Muscle of back (tissue), 13 donors: Measurements from ENCODE around the gene SLC6A8. TPM values are rescaled to one million over a fixed set of nuclear protein-coding genes. Genes with fewer than 3 reads are reported as not detected.

Experiments used
- DNase-seq, 3 donors: peaks; one replicate each; pipeline versions ENCODE4 v3.0.0 to v3.0.0-alpha.2; 2013
- long read RNA-seq, 9 donors: transcript quantifications; one replicate each; lab custom pipeline, GENCODE V29; 2026
- polyA plus RNA-seq, 10 donors: library from polyadenylated mRNA; unstranded; fragments of 120-200 nt; gene quantifications; one replicate each; pipeline ENCODE4 v1.2.1, GENCODE V29; 2013; ENCODE audit not compliant: insufficient read length in 10 of 10

SLC6A8 gene
- polyA plus RNA-seq, result 10 to 100 TPM; 22.4 to 41.9 (median 35.3) TPM
- long read RNA-seq, donor 1, partial matches to known transcripts, result 7 of 8 reads
- long read RNA-seq, donor 1, other reads (novel, unspliced or antisense), result 0 of 8 reads
- long read RNA-seq, donor 2, partial matches to known transcripts, result 64 of 68 reads
- long read RNA-seq, donor 2, other reads (novel, unspliced or antisense), result 0 of 68 reads
- long read RNA-seq, donor 3, result 0 reads
- long read RNA-seq, donor 4, partial matches to known transcripts, result 0 of 4 reads
- long read RNA-seq, donor 4, other reads (novel, unspliced or antisense), result 0 of 4 reads
- long read RNA-seq, donor 5, partial matches to known transcripts, result 0 of 1 reads
- long read RNA-seq, donor 5, other reads (novel, unspliced or antisense), result 0 of 1 reads
- long read RNA-seq, donor 6, partial matches to known transcripts, result 27 of 70 reads
- long read RNA-seq, donor 6, other reads (novel, unspliced or antisense), result 38 of 70 reads
- long read RNA-seq, donor 7, partial matches to known transcripts, result 0 of 1 reads
- long read RNA-seq, donor 7, other reads (novel, unspliced or antisense), result 0 of 1 reads
- long read RNA-seq, donor 8, result 0 reads
- long read RNA-seq, donor 9, result 0 reads

GRCh38 chrX:153687121-153688039, at the start of gene SLC6A8:
Gene SLC6A8 (plus strand): TSS chrX:153687926. CDS start chrX:153688575, 649 bp downstream.
- peak; percentile 49 to 77 (median 64) for DNase-seq

GRCh38 chrX:153638041-153638371, 49.7 kb upstream of the SLC6A8 start:
- no peak for DNase-seq

DNA sequence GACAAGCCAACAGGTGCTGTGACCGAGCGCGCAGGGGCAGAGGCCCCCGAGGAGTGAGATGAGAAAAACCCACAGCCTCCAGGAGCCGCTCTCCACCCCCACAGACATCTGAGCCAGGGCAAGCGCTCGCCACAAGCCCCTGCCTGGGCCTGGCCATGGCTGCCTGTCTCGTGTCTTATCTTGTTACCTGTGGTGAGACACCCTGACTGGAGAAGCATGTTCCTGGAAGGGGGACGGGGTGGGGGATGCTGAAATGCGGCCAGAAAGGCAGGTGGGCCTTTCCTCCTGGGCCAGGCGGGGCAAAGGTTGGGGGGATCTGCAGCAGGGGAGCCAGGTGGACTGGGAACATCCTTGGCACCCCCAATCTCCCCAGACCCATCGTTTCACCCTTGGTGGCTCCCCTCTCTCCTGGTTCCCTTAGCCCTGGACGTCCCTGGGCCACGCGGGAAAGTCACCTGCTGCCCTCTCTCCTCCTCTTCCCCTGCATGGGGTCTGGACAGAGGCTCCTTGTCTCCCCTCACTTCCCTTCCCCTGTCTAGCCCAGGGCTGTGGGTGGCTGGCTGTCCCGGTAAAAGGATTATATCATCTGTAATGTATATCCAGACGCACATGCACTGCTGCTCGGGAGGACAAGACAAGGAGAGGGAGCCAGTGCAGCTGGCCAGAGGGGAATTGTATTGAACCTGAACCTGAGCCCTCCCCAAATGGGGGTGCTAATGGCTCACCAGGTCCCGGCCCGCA, 49.1 kb upstream of the SLC6A8 start:
- no peak for DNase-seq

DNA sequence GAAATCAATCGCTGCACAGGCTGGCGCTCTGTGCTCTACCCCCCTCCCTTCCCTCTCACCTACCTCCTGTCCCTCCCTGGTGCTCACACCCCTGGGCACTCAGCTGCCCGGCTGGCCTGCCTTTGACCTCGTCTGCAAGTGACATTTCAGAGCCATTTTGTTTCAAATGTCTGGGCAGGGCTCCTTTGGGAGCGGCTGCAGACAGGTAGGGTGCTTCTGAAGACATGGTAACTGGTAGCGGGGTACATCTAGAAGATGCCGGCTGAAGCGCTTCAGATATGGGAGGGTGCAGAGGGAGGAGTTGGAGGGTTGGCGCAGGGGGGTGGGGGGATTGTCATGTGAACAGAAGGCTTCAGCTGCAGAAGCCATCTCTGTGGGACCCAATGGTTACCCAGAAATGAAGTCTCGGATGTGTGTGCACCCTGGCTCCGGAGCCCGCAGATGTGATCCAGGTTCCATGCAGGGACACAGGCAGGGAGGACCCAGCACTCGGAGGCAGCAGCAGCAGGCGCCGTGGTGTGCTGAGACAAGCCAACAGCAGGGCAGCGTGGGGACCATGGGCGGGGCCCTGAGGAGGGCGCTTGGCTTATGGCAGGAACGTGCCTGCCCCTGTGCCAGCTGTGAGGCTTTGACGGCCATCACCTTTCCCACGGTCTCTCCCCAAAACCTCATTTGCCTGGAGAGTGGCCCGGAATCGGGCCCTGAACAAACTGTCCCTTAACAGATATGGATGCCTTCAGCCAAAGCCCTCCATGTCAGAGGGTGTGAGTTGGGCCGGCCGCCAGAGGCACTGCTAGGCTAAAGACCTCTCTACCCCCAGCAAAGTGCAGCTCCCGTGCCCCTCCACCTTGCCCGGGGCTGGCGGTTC, 48.3 kb upstream of the SLC6A8 start:
- DNase-seq, result no peak

- no peak for DNase-seq
Measured at GRCh38 chrX:153640045-153640686, 47.6 kb upstream of the SLC6A8 start.

DNA sequence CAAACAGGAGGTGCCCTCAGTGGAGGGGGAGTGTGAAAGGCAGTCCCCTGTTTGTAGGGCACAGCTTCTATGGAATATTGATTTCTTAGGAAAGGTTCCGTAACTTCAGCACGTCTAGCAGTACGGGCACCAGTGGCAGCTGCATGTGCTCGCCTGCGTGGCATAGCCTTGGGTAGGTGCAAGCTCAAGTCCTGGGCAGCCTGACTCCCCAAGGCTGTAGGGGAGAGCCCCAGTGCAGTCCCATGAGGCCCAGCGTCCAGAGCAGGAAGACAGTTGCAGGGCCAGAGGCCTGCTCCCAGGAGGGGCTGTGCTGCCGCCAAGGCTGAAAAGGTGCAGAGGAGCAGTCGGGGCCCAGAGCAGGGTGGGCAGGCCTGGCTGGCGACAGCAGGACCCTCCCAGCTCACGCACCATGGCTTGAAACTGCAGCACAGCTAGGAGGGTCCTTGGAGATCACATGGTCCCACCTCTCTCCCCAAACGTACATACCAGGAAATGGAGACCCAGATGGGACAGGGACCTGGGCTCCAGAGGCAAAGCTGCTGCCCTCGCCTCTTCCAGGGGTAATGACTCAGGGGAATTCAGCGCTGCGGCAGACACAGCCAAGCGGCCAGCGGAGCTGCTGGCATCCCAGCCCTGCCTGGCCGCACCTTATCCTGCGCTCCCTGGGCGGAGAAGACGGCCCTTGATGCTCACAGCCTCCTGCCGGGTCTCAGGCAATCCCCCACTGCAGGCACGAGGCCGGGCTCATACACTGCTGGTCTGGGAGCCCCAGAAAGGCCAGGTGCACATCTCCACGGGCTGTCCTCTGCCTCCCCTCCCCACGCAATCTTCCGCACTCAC, 46.8 kb upstream of the SLC6A8 start:
- DNase-seq, result no peak

DNA sequence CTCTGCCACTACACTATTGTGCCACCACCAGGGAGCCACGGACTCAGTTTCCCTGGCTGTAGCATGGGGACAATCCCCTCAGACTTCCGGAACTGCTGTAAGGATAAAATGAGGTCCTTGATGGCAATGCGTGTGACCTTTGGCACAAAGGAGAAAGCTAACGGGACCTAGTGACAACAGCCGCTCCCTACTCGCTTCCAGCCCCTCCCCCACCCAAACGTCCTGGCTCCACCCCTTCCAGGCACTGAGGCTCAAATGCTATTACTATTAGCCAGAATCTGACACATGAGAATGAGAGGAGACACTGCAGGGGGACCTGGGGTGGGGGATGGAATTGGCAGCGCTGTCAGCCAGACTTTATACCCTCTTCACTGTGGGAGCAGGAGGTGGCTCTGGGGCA, 46.1 kb upstream of the SLC6A8 start:
- DNase-seq, result no peak

DNA sequence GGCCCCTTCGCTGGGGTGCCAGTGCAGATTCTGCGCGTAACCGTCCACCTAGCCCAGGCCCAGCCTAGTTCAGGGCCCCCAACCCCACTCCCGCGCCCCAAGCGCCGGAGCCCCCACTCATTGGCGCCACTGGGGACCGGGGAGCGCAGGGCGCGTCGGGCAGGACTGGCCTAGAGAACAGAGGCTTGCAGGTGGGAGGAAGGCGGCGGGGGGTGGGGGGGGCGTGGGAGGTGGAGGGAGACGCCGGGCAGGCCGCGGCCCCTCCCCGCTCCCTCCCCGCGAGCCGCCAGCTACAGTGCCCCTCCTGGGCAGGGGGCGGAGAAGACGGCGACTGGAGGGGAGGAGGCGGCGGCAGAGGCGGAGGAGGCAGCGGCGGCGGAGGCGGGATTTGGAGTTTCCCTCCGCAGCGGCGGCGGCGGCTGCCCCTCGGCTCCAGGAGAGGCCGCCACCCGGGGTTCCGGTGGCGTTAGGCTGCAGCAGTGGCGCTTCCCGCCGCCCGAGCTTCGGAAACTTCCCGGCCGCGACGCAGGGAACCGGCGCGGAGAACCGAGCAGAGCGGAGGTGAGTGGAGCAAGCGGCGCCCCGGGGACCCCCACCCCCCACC, 45.6 kb upstream of the SLC6A8 start:
- no peak for DNase-seq

DNA sequence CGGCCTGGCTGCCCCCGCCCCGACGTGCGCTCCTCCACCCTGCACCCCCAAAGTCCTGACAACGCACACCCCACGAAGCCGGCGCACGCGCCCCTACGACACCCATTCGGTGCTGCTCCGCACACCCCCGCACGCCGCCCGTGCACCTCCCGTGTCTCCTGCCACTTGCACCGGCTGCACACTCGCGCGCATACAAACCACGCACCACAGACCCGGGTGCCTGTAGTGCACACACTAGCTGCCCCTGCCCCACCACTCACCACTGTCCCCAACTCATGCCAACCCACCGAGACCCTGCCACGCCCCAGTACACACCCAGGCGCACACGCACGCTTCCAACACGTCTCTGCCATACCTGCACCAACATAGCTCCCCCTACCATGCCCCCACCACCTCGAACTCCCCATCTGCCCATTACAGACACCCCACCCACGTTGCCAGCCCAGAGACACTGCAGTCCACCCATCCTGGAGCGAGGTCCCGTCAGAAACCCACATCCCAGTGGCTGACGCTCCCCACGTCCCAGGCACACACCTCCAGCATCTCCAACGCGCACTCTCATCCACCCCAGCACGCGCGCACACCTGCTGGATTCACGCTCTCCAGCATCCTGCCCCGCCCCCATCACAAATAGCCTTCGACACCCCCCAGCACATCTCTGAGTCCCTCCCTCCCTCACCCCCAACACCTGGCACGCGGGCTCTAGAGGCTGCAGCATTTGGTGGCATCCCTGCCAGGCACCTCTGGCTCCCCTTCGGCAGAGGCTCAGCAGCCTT, 44.9 kb upstream of the SLC6A8 start:
- DNase-seq, result no peak

DNA sequence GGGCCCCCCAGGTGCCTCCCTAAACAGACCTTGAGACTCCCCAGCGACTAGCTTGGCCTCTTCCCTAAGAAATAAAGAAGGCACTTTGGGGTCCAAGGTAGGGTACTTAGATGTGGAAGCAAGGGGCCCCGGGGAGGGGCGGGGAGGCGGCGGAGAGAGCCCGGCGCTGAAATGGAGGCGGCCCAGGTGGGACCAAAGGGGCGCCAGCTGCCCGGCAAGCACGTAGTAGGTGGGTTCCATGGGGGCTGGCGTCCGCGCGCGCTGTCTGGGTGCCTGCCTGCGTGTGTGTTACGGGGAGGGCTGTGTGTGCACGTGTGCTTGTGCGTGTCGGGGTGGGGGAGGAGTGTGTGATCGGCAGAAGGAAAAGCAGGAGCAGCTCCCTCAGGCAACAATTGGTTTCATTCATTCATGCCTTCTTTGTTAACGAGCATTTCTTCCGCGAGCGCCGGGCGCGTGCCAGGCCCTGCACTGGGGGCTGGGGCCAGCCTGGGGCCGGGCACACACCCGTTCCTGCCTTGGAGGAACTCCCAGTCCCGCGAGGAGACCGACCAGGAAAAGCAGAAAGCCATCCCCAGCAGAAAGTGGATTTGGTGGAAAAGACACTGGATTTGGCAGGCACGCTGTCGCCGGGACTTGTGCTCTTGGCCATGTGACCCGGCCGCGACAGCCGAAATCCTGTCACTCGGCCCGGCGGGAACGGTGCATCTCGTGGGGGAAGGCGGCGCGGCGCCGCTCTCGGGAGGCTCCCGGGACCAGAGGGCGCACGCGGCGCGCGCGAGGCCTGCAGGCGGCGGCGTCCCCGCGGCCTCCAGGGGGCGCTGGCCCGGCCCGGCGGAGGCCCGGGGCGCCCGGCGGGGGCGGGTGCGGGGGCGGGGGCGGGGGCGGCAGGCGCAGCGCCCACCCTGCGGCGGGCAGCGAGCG, 44.0 kb upstream of the SLC6A8 start:
- no peak for DNase-seq

DNA sequence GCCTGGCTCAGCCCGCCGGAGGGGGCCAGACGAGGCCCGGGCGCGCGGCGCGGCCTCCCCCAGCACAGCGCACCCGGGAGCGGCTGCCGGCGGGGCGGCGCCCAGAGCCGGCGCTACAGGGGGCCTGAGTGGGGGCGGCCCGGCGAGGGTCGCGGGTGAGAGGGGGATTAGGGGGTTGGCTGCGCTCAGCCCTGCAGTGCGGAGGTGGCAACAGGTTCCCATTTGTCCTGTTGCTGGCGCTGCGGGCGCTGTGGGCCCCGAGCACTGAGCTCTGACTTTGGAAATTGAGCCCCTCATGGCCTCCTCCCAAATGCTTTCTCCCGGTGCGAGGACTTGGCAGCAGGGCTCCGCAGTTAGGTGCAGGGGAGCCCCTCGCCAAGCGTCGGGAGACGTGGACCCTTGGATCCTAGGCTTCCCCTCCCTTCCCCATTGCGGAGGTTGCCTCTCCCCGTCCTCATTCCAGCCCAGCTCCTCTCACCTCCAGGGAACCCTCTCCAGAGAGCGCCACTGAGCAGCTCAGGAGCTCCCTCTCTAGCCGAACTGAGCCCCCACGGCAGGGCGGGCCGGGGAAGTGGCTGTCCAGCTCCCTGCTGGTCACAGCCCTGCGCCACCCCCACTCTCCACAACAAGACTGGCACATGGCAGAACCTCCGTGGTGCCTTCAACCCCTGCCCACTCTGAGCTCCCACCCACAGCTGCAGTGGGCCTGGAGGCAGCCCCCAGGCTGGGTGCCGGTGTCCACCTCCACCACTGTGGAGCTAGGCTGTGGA, 43.2 kb upstream of the SLC6A8 start:
- no peak for DNase-seq

DNA sequence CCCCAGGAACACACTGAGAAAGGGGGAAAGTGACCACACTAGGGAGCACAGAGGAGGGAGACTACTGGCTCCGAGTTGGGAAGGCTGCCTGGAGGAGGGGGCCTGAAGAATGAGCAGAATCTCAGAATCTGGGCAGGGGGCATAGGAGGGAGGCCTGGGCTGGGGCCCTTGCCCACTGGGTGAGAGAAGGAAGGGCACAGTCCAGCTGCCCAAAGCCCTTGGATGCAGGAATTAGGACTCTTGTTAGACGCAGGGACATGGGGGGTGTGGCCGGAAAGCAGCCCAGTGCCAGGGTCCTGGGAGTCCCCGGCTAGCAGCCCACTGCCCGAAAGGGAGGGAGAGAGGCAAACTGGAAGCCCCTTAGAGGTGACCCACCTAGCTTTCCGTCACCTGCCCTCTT, 42.6 kb upstream of the SLC6A8 start:
- no peak for DNase-seq

DNA sequence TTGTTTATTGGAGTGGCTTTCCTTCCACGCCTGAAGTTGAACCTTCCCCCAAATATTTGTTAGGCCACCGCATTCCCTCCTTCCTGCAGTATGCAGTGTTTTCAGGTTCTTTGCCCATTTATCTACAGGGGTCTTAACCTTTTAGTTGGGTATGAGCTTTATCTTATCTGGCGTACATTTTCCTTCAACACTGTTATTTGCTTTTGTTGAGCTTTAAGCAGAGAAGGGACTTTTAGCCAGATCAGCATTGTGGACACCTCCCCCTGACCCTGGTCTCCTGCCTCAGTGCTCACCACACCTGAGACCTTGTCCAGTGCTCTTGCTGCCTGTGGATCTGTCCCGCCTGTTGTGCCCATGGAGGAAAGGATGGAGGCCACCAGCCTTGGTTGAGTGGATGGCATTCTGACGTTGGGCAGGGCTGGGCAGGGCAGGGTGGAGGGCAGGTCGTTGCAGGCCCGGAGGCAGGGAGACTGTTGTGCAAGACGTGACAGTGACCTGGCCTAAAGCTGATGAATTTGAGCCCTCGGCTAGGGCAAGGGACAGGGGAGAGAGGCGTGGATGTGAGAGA, 41.7 kb upstream of the SLC6A8 start:
- DNase-seq, result no peak

GRCh38 chrX:153646620-153647373, 40.9 kb upstream of the SLC6A8 start, which contains the start of gene DUSP9:
Gene DUSP9 (plus strand): TSS chrX:153647203. CDS start chrX:153647954, 751 bp downstream.
- DNase-seq, result peak in 1 of 3 donors; percentile 38
